SK-N-SH treated with all-trans-retinoic acid at 6 μM for 48 hours (cell line): ENCODE results near the gene MRPL40.

Experiments
- ATAC-seq: fragments of 200-7000 bp; cut with Tn5 transposase; 3 replicates; pipeline ENCODE4 v1.9.1; 2020; ENCODE audit warnings: mild to moderate bottlenecking, moderate library complexity
- ARNTL ChIP-seq: fragments of 450-650 bp; formaldehyde crosslinking; IDR thresholded peaks from 2 replicates; pipeline ENCODE4 v1.5.0; 2020; ENCODE audit warnings: low read depth, mild to moderate bottlenecking, moderate library complexity, borderline replicate concordance
- BACH2 ChIP-seq: fragments of 250-450 bp; sonication (Bioruptor Pico); IDR thresholded peaks from 2 replicates; pipeline ENCODE4 v1.9.0; 2021; ENCODE audit warnings: mild to moderate bottlenecking, borderline replicate concordance
- CSDC2 ChIP-seq: fragments of 250-450 bp; sonication (Bioruptor Pico); IDR thresholded peaks from 2 replicates; pipeline ENCODE4 v1.5.0; 2020; ENCODE audit warnings: mild to moderate bottlenecking, moderate library complexity
- CSRNP3 ChIP-seq: fragments of 250-450 bp; sonication (Bioruptor Pico); IDR thresholded peaks from 2 replicates; pipeline ENCODE4 v1.5.1; 2021; ENCODE audit warnings: mild to moderate bottlenecking, moderate library complexity
- ESRRG ChIP-seq: fragments of 250-450 bp; sonication (Bioruptor Pico); IDR thresholded peaks from 2 replicates; pipeline ENCODE4 v1.6.1; 2021; ENCODE audit warnings: mild to moderate bottlenecking
- GLIS3 ChIP-seq: fragments of 250-450 bp; sonication (Bioruptor Pico); IDR thresholded peaks from 2 replicates; pipeline ENCODE4 v1.5.0; 2020; ENCODE audit warnings: mild to moderate bottlenecking, moderate library complexity
- OSR1 ChIP-seq: fragments of 250-450 bp; sonication (Bioruptor Pico); IDR thresholded peaks from 2 replicates; pipeline ENCODE4 v1.8.0; 2022; ENCODE audit warnings: moderate library complexity, mild to moderate bottlenecking, inconsistent platforms
- POU6F1 ChIP-seq: fragments of 250-450 bp; sonication (Bioruptor Pico); IDR thresholded peaks from 2 replicates; pipeline ENCODE4 v1.8.0; 2021; ENCODE audit warnings: low read depth, mild to moderate bottlenecking, moderate library complexity, borderline replicate concordance
- PPARA ChIP-seq: fragments of 250-450 bp; sonication (Bioruptor Pico); IDR thresholded peaks from 2 replicates; pipeline ENCODE4 v1.5.0; 2020; ENCODE audit warnings: mild to moderate bottlenecking, borderline replicate concordance
- RARB ChIP-seq: fragments of 250-450 bp; sonication (Bioruptor Pico); IDR thresholded peaks from 2 replicates; pipeline ENCODE4 v1.8.0; 2021; ENCODE audit warnings: mild to moderate bottlenecking, moderate library complexity
- TOX ChIP-seq: fragments of 250-450 bp; sonication (Bioruptor Pico); IDR thresholded peaks from 2 replicates; pipeline ENCODE4 v1.8.0; 2021; ENCODE audit warnings: mild to moderate bottlenecking, moderate library complexity, borderline replicate concordance
- TSHZ2 ChIP-seq: fragments of 250-450 bp; sonication (Bioruptor Pico); IDR thresholded peaks from 2 replicates; pipeline ENCODE4 v1.5.0; 2020; ENCODE audit warnings: mild to moderate bottlenecking, moderate library complexity
- ZFP3 ChIP-seq: fragments of 250-450 bp; sonication (Bioruptor Pico); IDR thresholded peaks from 2 replicates; pipeline ENCODE4 v1.5.0; 2020; ENCODE audit warnings: mild to moderate bottlenecking, moderate library complexity
- ZNF565 ChIP-seq: fragments of 450-650 bp; formaldehyde crosslinking; conservative IDR thresholded peaks from 2 replicates; pipeline ENCODE4 v1.5.0; 2020; ENCODE audit warnings: low read depth, mild to moderate bottlenecking, moderate library complexity
- ZNF70 ChIP-seq: fragments of 450-650 bp; formaldehyde crosslinking; IDR thresholded peaks from 2 replicates; pipeline ENCODE4 v1.5.0; 2020; ENCODE audit warnings: mild to moderate bottlenecking, moderate library complexity
- ZNF8 ChIP-seq: fragments of 450-650 bp; formaldehyde crosslinking; IDR thresholded peaks from 2 replicates; pipeline ENCODE4 v1.5.0; 2020; ENCODE audit warnings: mild to moderate bottlenecking, moderate library complexity

MRPL40 gene

GRCh38 chr22:19483481-19484244 lies 51.3 kb downstream of the MRPL40 start:
- no peak for ATAC-seq
- no peak for TF ChIP-seq TSHZ2 (CRISPR knock-in tag)
- TF ChIP-seq CSRNP3 = no peak
- no peak for TF ChIP-seq GLIS3 (CRISPR knock-in tag)
- no peak for TF ChIP-seq RARB
- no peak for TF ChIP-seq ZNF565 (CRISPR knock-in tag)
- no peak for TF ChIP-seq CSDC2 (CRISPR knock-in tag)
- no peak for TF ChIP-seq ESRRG (CRISPR knock-in tag)
- no peak for TF ChIP-seq POU6F1 (CRISPR knock-in tag)
- TF ChIP-seq BACH2 = no peak
- no peak for TF ChIP-seq ZFP3 (CRISPR knock-in tag)
- TF ChIP-seq PPARA (CRISPR knock-in tag) = no peak
- TF ChIP-seq ARNTL = no peak
- TF ChIP-seq ZNF8 = no peak
- no peak for TF ChIP-seq OSR1 (CRISPR knock-in tag)
- no peak for TF ChIP-seq ZNF70 (CRISPR knock-in tag)
- TF ChIP-seq TOX = no peak
